SW 1271 (cell line): ENCODE results near the gene GSTM2.

Source experiments
- DNase-seq, 2 experiments: peaks; one replicate each; lab custom pipeline; 2025; lab: John Stamatoyannopoulos, UW

Gene GSTM2

GRCh38 chr1:109629372-109630030, 38.4 kb upstream of the GSTM2 start:
- no peak for DNase-seq

- DNase-seq: no peak
Measured at GRCh38 chr1:109630081-109630897, 37.6 kb upstream of the GSTM2 start.

DNA sequence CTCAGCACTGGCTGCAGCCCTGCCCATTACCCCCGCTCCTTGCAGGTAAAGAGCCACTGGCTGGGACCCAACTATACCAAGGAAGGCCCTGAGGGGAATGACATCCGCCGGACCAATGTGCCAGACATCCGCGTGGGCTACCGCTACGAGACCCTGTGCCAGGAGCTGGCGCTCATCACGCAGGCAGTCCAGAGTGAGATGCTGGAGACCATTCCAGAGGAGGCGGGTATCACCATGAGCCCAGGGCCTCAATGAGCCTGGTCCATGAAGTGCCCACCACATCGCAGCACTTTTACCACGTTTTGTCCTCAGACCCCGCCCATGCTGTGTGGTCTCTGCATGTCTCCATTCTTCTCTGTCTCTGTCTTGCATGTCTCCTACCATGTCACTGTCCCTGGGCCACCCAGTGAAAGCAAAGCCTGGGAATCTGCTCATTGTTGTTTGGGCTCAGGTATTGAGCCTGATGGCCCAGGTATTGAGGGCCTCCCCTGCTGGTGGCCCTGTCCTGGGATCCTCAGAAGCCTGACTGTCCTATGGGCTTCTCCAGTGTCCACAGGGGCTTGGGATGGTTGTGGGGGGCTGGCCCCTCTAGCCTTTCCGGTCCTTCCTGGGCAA, 36.9 kb upstream of the GSTM2 start:
- no peak for DNase-seq

- DNase-seq: no peak
Measured at GRCh38 chr1:109631513-109632505, 36.0 kb upstream of the GSTM2 start.

GRCh38 chr1:109632671-109633346, 35.0 kb upstream of the GSTM2 start:
- no peak for DNase-seq

GRCh38 chr1:109634292-109634691, 33.6 kb upstream of the GSTM2 start:
- DNase-seq: no peak

DNA sequence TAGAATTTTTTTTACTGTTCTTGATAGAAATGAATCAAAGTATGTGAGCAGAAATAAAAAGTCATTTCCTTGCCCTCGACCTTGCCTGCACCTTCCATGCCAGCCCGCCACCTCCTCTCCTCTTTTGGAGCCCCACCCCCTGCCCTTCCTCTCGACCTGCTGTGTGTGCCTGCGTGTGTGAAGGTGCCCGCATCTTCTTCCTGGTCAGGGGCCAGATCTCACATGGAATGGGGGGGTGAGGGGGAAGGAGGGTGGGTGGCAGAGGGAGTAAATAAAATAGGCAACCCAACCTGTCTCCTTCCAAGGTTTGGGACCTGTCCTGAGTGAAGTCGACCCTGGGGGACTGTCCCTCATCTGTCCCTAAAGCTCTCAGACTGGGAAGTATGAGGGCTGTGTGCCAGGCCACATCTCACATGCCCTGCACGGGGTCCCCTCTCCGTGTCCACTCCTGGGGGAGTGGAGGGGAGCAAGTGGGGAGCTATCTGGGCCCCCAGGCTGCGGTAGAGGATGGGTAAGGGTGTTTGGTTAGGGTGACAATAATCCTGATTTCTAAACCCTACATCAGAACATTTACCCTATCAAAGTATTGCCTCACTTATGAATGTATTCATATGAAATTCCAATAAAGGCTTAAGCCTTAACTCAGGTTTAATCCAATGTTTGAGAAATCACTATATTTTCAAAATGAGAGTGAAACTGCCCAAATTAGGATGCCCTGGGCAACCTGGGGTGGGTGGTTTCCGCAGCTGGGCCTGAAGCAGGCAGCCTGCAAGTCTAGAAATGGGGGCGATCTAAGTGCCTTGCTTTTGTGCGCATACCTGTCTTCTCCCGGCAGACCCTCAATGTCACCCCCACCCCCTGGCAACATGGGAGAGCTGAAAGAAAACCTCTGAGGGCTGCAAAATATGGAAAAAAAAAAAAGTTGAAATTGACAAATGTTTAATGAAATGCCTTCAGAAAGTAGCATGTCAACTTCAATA, 32.8 kb upstream of the GSTM2 start:
- no peak for DNase-seq

DNA sequence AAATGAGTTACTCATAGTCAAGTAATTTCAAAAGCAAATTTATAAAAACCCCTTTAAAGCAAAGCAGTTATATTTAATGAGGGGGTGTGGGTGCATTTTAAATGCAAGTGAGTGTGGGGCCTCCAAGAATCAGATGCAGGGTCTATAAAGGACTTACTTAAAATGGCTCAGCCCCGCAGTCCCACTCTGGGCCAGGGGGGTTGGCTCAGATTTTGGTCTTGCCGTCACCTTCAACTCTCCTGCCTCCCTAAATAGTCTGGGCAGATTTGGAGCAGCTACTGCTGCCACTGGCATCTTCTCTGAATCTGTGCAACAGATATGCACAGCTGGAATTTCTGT, 32.0 kb upstream of the GSTM2 start:
- no peak for DNase-seq

DNA sequence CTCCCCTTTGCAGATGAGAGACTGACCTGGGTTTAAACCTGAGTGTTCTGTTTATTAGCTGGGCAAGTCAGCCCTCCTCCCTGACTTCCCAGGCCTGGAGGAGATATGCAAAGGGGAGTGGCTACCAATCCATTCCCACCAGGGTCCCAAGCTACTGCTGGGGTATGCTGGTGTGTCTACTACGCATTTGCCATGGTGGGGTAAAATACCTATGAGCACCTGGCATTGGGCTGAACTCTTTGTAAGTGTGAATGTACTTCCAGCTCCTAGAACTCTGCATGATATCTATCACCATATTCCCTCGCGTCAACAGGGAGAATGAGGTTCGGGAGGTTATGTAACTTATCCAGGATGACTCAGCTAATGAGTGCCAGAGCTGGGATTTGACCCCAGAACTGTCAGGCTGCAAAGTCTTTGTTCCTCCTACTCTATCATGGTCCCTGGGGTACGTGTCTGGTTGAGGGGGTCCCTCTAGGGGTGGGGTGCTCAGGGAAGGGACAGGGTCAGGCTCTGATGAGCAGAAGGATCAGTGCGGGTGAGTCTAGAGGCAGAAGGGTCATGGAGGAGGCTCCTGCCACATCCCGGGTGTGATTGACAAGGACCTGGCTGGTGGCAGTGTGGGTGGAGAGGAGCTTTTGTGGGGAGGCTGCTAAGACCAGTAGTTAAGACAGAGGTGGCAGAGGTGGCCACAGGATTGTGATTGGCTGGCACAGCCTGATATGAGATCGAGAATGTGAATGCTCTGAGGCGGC, 31.5 kb upstream of the GSTM2 start:
- no peak for DNase-seq

DNA sequence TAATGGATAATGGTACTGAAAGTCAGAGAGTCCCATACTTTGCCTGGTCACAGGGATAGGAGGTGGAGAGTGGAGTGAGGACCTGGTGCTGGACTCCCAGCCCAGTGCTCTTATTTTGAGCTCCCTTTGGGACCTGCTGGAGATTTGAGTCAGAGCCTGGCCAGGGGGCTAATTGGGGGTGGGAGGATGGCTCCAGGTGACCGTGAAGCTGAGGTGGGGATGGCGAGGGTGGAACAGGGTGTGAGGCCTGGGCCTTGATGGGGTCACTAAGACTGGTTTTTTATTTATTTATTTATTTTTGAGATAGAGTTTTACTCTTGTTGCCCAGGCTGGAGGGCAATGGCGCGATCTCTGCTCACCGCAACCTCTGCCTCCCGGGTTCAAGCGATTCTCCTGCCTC, 30.4 kb upstream of the GSTM2 start:
- no peak for DNase-seq

DNA sequence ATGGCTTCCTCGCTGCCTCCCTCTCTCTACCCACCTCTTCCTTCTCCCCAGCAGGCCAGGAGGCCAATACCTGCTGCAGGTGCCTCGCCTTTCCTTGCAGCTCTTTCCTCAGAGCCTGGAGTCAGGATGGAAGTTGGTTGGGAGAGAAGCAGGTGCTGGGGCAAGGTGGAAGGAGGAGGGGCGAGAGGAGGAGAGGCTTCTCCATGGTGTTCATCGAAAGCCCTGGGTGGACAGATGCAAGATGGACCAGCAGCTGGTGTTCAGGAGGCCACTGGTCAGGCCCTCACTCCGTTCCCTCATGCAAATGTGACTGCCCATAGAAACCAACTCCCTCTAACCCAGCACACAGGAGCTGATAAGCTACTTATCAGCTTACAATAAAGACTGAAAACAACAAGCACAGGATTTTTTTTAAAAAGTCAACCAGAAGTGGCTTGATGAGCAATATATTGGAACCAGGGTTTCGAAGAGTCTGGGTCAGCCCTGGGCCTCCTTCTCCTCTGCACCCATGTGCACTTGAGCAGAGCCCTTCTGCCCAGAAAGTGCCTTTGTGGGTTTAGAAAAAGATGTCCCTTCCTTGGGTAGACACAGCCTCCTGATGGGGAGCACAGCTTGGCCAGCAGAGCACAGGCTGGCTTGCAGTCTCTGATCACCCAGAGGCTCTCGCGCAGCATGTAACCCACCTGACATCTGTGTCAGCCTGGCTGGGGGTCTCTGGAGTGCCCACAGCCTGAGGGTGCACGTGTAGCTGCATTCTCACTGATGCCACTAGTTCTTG, 28.6 kb upstream of the GSTM2 start:
- DNase-seq: no peak

DNA sequence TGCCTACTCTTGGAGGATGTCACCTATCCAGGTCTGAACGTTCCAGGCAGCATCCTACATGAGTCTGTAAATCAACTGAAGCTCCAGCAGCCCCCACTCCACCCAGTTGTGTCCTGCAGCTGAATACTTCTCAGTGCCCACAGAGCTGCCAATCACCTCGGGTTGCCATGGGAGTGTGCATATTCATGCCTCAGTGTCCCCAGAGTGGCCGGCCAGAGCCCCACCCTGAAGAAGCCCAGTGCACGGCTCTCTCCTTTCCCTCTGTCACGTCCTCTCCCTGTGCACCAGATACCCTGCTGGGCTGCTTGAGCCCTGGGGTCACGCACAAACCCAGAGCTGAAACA, 28.0 kb upstream of the GSTM2 start:
- DNase-seq: no peak

- DNase-seq: peak in 1 of 2 experiments; percentile 48
Measured at GRCh38 chr1:109640285-109640865, 27.5 kb upstream of the GSTM2 start.

GRCh38 chr1:109641078-109641740, 26.6 kb upstream of the GSTM2 start:
- no peak for DNase-seq

- DNase-seq: no peak
Measured at GRCh38 chr1:109641861-109642260, 26.0 kb upstream of the GSTM2 start.

- DNase-seq: no peak
Measured at GRCh38 chr1:109642626-109643025, 25.2 kb upstream of the GSTM2 start.

GRCh38 chr1:109643385-109644230, 24.2 kb upstream of the GSTM2 start:
- DNase-seq: peak in 1 of 2 experiments; percentile 40
